ENCODE measurements around the gene BEAN1.

- TF ChIP-seq CTCF (IDR thresholded peaks at IDR 0.05; ENCODE audit: insufficient read depth, low read length) (no peak), SPI1 (IDR thresholded peaks at IDR 0.05; ENCODE audit: borderline replicate concordance, low read depth) (no peak)
Observed at GRCh38 chr16:66473654-66474519, 46.8 kb downstream of the BEAN1 start.

Measured in HL-60 (cell line).